Large intestine (tissue), 3 donors: ENCODE measurements around the gene MID2. TPM values are rescaled to one million over a fixed set of nuclear protein-coding genes. Genes with fewer than 3 reads are reported as not detected.
A peak's percentile ranks its signal among the peaks of the same experiment; 100 is the strongest.

Source experiments
- DNase-seq, 2 donors: peaks; one replicate each; pipeline versions ENCODE4 v3.0.0 to v3.0.0-alpha.2; 2013
- H3K27ac ChIP-seq: one replicate; pipeline ENCODE4 v1.5.1; 2013; ENCODE audit warnings: low read length
- H3K27me3 ChIP-seq: 2 replicates; pipeline ENCODE4 v1.6.1; 2013; ENCODE audit warnings: low read length; ENCODE audit not compliant: control insufficient read depth, insufficient read depth
- H3K36me3 ChIP-seq: 2 replicates; pipeline ENCODE4 v1.6.1; 2013; ENCODE audit warnings: low read length; ENCODE audit not compliant: control insufficient read depth, insufficient read depth
- H3K4me1 ChIP-seq: one replicate; pipeline ENCODE4 v1.6.1; 2013; ENCODE audit warnings: low read length; ENCODE audit not compliant: control insufficient read depth, insufficient read depth
- H3K4me3 ChIP-seq: one replicate; pipeline ENCODE4 v1.5.1; 2013; ENCODE audit warnings: low read length
- H3K9me3 ChIP-seq: one replicate; pipeline ENCODE4 v1.6.1; 2013; ENCODE audit warnings: mild to moderate bottlenecking, low read depth, low read length, moderate library complexity; ENCODE audit not compliant: control insufficient read depth
- WGBS: methylation state at CpG from one replicate; pipeline ENCODE4 v1.1.5; 2013; ENCODE audit warnings: low lambda C conversion rate; ENCODE audit not compliant: insufficient coverage; 5-methylcytosine and 5-hydroxymethylcytosine counted together
- polyA plus RNA-seq: library from polyadenylated mRNA; unstranded; fragments of 120-200 nt; gene quantifications from one replicate; pipeline ENCODE4 v1.2.1, GENCODE V29; 2013

Gene MID2
- polyA plus RNA-seq, 1 donor: 7.4 TPM

DNA sequence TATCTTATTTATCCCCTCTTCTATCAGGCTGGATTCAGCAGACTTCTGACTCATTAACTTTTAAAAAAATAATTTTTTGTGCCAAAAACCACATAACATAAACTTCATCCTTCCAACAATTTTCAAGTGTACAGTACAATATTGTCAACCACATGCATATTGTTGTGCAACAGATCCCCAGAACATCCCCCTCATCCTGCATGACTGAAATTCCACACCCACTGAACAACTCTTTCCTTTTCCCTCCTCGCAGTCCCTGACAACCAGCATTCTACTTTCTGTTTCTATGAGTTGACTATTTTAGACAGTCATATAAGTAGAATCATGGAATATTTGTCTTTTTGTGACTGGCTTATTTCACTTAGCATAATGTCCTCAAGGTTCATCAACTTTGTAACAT is 2.2 kb upstream of the MID2 start:
- no CpG with 5 or more reads among the region's 1 CpG for WGBS
- H3K36me3 ChIP-seq: no peaks in the 10 kb centered on the region
- H3K4me3 ChIP-seq: no peak overlapping the region

DNA sequence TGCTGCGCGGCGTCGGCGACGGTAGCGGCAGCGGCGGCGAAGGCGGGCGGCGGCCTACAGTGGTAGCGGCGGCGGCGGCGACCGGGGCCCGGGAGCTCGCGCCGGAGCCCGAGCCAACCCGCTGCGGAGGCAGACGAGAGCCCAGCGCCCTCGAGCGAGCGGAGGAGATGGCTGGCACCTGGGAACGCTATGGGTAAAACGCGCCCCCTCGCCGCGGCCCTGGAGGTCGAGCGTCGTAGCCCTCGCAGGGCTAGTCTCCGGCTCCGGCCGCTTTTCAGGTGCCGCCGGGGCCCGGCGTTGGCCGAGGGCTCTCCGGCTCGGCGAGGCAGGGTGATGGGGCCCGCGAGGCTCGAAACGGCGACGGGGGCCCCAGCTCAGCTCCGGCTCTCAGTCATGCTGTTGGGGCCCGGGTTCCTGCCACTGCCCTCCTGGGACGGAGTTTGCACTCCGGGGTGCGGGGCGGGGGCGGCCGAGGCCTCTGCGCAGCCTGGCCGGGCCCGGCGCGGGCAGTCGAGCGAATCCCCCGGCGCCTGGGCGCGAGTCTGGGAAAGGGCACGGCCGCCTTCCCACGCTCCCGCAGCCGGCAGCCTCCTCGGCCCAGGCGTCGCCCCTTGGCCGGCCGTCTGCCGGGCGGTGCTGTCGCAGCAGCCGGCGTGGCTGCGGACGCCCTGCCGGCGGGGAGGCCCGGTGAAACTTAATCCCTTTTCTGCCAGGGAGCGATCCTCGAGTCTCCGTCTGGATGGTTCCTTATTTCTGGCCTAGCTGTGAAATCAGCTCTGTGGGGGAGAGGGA is 768 bp downstream of the MID2 start:
- peak in 1 of 2 donors; percentile 73 for DNase-seq
- Histone ChIP-seq H3K27ac (peak overlapping the region; percentile 70), H3K27me3 (no peaks in the 10 kb centered on the region), H3K36me3 (no peaks in the 10 kb centered on the region), H3K4me3 (peak overlapping the region; percentile 41), H3K4me1 (peaks cover 5% of the 10 kb centered on the region), H3K9me3 (no peaks in the 10 kb centered on the region)
- WGBS: no CpG with 5 or more reads among the region's 100 CpGs

More for the DNA sequence above, 2.2 kb upstream of the MID2 start:
- no peak overlapping the region for H3K27ac ChIP-seq
- H3K27me3 ChIP-seq: no peaks in the 10 kb centered on the region
- peaks cover 5% of the 10 kb centered on the region for H3K9me3 ChIP-seq
- DNase-seq: no peak
- H3K4me1 ChIP-seq: peaks cover 5% of the 10 kb centered on the region

DNA sequence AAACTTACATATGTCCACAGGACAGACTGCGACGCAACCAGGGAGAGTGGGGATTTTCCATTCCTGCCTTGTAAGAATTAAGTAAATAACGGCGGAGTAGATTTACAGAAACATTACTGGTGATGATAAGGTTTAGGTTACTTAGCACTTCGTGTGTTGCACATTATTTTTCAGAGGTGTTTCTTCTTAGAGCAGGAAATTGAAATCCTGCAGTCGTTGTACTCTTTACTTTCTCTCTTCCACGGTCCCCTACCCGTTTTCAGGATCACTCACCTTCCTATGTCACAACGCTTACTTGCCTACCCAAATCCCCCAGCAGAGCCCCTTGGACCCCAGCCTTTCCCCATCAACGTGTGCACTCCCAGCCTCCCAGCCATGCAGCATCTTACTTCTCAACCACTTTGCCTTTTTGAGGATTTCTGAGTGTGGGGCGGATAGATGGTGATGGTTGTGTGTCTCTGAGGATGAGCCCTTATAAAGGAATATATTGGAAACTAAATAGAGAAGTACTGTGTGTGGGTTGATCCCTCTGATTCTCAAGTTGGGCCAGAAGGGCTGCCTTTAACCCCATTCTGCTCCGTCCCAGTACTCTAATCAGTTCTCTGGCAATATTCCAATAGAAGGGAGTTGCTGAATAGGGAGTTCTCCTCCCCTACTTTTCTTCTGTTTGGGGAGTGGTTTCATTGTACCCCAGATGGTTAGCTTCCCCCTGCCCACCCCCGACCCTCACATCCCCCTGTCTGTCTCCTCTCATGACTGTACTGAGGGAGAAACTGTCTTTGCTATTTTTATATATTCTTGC is 1.6 kb downstream of the MID2 start:
- Histone ChIP-seq H3K4me3 (peak overlapping the region; percentile 28), H3K4me1 (peaks cover 5% of the 10 kb centered on the region), H3K36me3 (no peaks in the 10 kb centered on the region), H3K27me3 (no peaks in the 10 kb centered on the region), H3K27ac (no peak overlapping the region), H3K9me3 (no peaks in the 10 kb centered on the region)
- DNase-seq: peak in 1 of 2 donors; percentile 5
- WGBS: 40% methylated on average over 2 of the region's 13 CpGs

DNA sequence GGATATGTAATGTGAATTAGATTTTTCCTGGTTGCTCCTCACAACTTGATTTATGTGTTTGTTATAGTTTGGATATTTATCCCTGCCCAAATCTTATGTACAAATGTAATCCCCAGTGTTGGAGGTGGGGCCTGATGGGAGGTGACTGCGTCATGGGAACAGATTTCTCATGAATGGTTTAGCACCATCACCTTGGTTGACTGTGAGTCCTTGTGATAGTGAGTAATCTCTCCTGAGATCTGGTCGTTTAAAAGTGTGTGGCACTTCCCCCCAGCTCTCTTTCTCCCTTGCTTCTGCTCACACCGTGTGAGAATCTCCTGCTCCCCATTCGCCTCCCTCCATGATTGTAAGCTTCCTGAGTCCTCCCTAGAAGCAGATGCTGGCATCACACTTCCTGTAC is 2.2 kb downstream of the MID2 start:
- DNase-seq: no peak
- WGBS: no CpG with 5 or more reads among the region's 4 CpGs
- H3K4me3 ChIP-seq: no peak overlapping the region

DNA sequence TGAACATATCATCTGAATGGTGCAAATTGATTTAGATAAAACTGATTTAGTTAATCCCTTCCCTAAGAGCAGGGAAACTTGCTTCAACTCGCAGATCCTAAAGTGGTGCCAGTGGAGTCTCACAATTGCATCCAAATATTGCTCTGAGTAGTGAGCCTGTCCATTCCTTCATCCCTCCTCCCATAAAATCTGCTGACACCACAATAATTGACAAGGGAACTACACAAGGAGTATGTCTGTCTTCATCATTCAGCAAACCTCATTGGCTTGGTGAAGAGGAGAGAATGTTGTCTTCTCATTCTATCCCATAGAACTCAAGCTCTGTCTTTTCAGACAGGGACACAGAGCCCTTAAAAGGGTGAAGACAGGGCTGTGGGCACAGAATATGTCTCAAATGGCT is 4.2 kb downstream of the MID2 start:
- no peak overlapping the region for H3K27ac ChIP-seq
- no peaks in the 10 kb centered on the region for H3K36me3 ChIP-seq
- no peaks in the 10 kb centered on the region for H3K9me3 ChIP-seq
- no peak overlapping the region for H3K4me3 ChIP-seq
- H3K4me1 ChIP-seq: peaks cover 5% of the 10 kb centered on the region
- no CpG with 5 or more reads among the region's 1 CpG for WGBS
- no peaks in the 10 kb centered on the region for H3K27me3 ChIP-seq
- DNase-seq: no peak

More for the DNA sequence above, 2.2 kb downstream of the MID2 start:
- no peak overlapping the region for H3K27ac ChIP-seq
- H3K36me3 ChIP-seq: no peaks in the 10 kb centered on the region
- no peaks in the 10 kb centered on the region for H3K27me3 ChIP-seq
- H3K4me1 ChIP-seq: peaks cover 5% of the 10 kb centered on the region
- H3K9me3 ChIP-seq: no peaks in the 10 kb centered on the region

DNA sequence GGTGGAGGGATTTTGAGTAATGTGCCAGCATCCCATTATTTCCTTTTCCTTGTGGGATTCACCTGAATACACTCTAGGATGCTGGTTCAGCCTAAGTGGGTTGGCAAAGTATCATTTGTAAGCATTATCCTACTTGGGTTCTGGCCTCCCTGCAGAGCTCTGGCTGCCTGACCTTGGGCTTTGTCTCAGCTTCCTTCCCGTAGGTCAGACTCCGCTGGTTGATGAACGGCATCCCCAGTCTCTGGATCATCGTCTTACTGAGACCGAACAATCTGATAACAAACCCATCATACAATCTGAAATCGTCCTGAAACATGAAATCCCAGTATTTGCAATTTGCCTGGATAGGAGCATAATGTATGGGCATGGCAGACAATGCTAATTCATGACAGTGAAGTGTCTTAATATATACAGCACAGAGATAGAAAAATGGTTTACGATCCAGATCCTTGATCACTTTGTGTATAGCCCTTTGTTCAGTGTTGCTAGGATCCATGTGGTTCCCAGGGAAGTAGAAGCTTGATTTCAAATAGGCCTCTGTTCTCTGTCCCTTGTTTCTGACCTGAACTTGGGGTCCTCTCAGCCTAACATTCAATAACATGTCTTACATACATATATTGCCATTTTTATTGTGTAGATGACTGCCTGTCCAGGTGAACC is 5.5 kb downstream of the MID2 start:
- DNase-seq: no peak
- no peak overlapping the region for H3K4me3 ChIP-seq
- WGBS: no CpG with 5 or more reads among the region's 7 CpGs
- no peaks in the 10 kb centered on the region for H3K36me3 ChIP-seq
- H3K9me3 ChIP-seq: no peaks in the 10 kb centered on the region
- no peaks in the 10 kb centered on the region for H3K27me3 ChIP-seq
- H3K27ac ChIP-seq: no peak overlapping the region
- H3K4me1 ChIP-seq: no peaks in the 10 kb centered on the region

DNA sequence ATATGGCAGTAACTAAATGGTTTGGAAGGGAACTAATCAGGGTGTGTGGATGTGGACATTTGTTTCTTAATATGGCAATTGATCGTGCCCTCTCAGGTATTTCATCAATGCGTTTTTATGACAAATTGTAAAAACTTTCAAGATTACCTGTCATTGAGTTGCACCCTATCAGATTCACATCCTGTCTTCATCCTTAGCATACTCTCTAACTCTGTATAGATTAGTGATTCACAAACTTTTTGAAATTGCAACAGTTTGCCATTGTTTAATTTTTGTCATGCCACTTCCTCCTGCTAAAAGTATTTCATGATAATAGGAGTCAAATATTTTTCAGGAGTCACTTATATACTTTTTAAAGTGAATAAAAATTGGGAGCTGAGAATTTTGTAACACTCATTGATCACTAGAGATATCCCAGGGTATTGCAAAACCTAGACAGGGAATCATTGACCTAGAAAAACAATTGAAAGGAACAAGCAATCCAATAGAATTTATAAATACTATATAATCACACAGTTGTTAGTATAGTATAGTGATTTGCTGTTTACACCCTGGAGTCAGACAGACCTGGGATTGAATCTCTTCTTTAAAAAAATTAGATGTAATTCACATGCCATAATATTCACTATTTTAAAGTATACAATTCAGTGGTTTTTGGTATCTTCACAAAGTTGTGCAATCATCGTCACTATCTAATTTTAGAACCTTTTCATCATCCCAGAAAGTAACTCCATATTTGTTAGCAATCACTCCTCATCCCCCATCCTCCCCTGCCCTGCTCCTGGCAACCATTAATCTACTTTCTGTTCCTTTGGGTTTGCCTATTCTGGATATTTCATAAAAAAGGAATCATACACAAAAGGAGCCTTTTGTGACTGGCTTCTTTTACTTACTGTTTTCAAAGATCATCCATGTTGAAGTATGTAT is 8.9 kb downstream of the MID2 start:
- Histone ChIP-seq H3K4me1 (no peaks in the 10 kb centered on the region), H3K4me3 (no peak overlapping the region), H3K27me3 (no peaks in the 10 kb centered on the region), H3K36me3 (no peaks in the 10 kb centered on the region), H3K27ac (no peak overlapping the region), H3K9me3 (no peaks in the 10 kb centered on the region)
- WGBS: 100% methylated on average over 1 of the region's 3 CpGs
- DNase-seq: no peak

DNA sequence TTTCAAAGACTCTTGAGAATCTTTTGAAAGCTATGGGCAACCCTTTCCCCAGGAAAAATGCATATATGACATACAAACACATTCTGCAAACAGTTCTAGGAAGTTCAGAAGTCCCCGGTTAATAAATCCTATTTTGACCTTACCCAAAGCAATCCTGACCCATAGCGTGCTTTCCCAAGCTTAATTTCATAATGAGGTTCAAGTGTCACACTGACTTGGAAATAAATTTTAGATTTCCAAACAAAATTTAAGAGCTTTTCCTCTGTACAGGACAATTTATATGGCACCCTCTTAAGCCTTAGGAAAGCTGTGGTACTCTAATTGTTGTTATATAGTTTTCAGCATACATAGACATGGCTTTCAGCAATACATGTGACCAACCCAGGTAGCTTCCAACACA is 11.3 kb downstream of the MID2 start:
- no peak overlapping the region for H3K27ac ChIP-seq
- no peaks in the 10 kb centered on the region for H3K4me1 ChIP-seq
- no peaks in the 10 kb centered on the region for H3K27me3 ChIP-seq
- peaks cover 8% of the 10 kb centered on the region for H3K36me3 ChIP-seq
- DNase-seq: no peak
- no CpG with 5 or more reads among the region's 2 CpGs for WGBS
- H3K9me3 ChIP-seq: no peaks in the 10 kb centered on the region
- H3K4me3 ChIP-seq: no peak overlapping the region

DNA sequence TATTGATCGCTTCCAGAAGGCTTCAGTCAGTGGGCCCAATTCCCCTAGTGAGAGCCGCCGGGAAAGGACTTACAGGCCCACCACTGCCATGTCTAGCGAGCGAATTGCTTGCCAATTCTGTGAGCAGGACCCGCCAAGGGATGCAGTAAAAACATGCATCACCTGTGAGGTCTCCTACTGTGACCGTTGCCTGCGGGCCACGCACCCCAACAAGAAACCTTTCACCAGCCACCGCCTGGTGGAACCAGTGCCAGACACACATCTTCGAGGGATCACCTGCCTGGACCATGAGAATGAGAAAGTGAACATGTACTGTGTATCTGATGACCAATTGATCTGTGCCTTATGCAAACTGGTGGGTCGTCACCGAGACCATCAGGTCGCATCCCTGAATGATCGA is 15.3 kb downstream of the MID2 start:
- DNase-seq: no peak
- Histone ChIP-seq H3K36me3 (peaks cover 8% of the 10 kb centered on the region), H3K4me1 (peaks cover 2% of the 10 kb centered on the region), H3K4me3 (no peak overlapping the region), H3K9me3 (no peaks in the 10 kb centered on the region), H3K27me3 (no peaks in the 10 kb centered on the region), H3K27ac (no peak overlapping the region)
- no CpG with 5 or more reads among the region's 15 CpGs for WGBS
